KMS-11 (cell line): ENCODE data around the gene KCNB1.

ENCODE experiments used
- H2AFZ ChIP-seq: fragments of 200-600 bp; sonication (generic); 2 replicates; pipeline ENCODE4 v1.6.1; 2016; ENCODE audit warnings: antibody characterized with exemption, mixed run types, low read depth
- H3K27ac ChIP-seq: fragments of 200-600 bp; sonication (generic); 2 replicates; pipeline ENCODE4 v1.6.1; 2016; ENCODE audit warnings: mild to moderate bottlenecking, mixed run types
- H3K27me3 ChIP-seq: fragments of 200-600 bp; sonication (generic); 2 replicates; pipeline ENCODE4 v1.6.1; 2017; ENCODE audit warnings: mild to moderate bottlenecking, low read depth, mixed run types, moderate library complexity; ENCODE audit not compliant: insufficient read depth
- H3K36me3 ChIP-seq: fragments of 200-600 bp; sonication (generic); 2 replicates; pipeline ENCODE4 v1.6.1; 2017; ENCODE audit warnings: mild to moderate bottlenecking, mixed run types; ENCODE audit not compliant: insufficient read depth
- H3K4me1 ChIP-seq: fragments of 200-600 bp; sonication (generic); 2 replicates; pipeline ENCODE4 v1.6.1; 2016; ENCODE audit warnings: mild to moderate bottlenecking, low read depth, mixed run types; ENCODE audit not compliant: poor library complexity, severe bottlenecking
- H3K4me2 ChIP-seq: fragments of 200-600 bp; sonication (generic); 2 replicates; pipeline ENCODE4 v1.7.0; 2016; ENCODE audit warnings: mild to moderate bottlenecking, mixed run types
- H3K4me3 ChIP-seq: fragments of 200-600 bp; sonication (generic); IDR thresholded peaks from 2 replicates; pipeline ENCODE4 v1.6.1; 2017; ENCODE audit warnings: low read depth, low read length, mixed read lengths; ENCODE audit not compliant: insufficient read depth
- H3K79me2 ChIP-seq: fragments of 200-600 bp; sonication (generic); 2 replicates; pipeline ENCODE4 v1.6.1; 2016; ENCODE audit warnings: low read depth, mixed run types; ENCODE audit not compliant: insufficient read depth
- H3K9ac ChIP-seq: fragments of 200-600 bp; sonication (generic); 2 replicates; pipeline ENCODE4 v1.6.1; 2016; ENCODE audit warnings: mild to moderate bottlenecking, mixed run types
- H4K20me1 ChIP-seq: fragments of 200-600 bp; sonication (generic); 2 replicates; pipeline ENCODE4 v1.6.1; 2016; ENCODE audit warnings: mild to moderate bottlenecking, mixed run types; ENCODE audit not compliant: insufficient read depth
- CTCF ChIP-seq: fragments of 200-600 bp; sonication (generic); conservative IDR thresholded peaks from 2 replicates; pipeline ENCODE4 v1.6.1; 2017; ENCODE audit warnings: low read depth, mild to moderate bottlenecking, antibody characterized with exemption, low read length, moderate library complexity, mixed read lengths

KCNB1 gene

GRCh38 chr20:49338061-49338460, 144.4 kb downstream of the KCNB1 start:
- Histone ChIP-seq H3K36me3 (no peaks in the 10 kb centered on the region), H2AFZ (no peak overlapping the region), H3K4me2 (no peak overlapping the region), H3K27ac (no peak overlapping the region), H3K4me1 (no peaks in the 10 kb centered on the region), H3K9ac (no peak overlapping the region), H3K4me3 (no peak overlapping the region), H4K20me1 (no peaks in the 10 kb centered on the region), H3K27me3 (peaks cover 4% of the 10 kb centered on the region; the same call in 1 of the 2 replicates), H3K79me2 (no peaks in the 10 kb centered on the region)
- TF ChIP-seq CTCF: no peak

- peaks cover 4% of the 10 kb centered on the region; the same call in 1 of the 2 replicates for H3K27me3 ChIP-seq
- no peak for TF ChIP-seq CTCF
- no peaks in the 10 kb centered on the region for H3K4me1 ChIP-seq
- H3K9ac ChIP-seq: no peak overlapping the region
- H2AFZ ChIP-seq: no peak overlapping the region
- no peak overlapping the region for H3K4me2 ChIP-seq
- H3K36me3 ChIP-seq: no peaks in the 10 kb centered on the region
- no peak overlapping the region for H3K4me3 ChIP-seq
- no peak overlapping the region for H3K27ac ChIP-seq
- no peaks in the 10 kb centered on the region for H3K79me2 ChIP-seq
- H4K20me1 ChIP-seq: no peaks in the 10 kb centered on the region
These were observed 145.1 kb downstream of the KCNB1 start for GRCh38 chr20:49337357-49337756.

- H3K27me3 ChIP-seq: peaks cover 4% of the 10 kb centered on the region; the same call in 1 of the 2 replicates
- no peak overlapping the region for H3K27ac ChIP-seq
These were observed 145.7 kb downstream of the KCNB1 start for GRCh38 chr20:49336786-49337185.

GRCh38 chr20:49335476-49335875, 147.0 kb downstream of the KCNB1 start:
- Histone ChIP-seq H3K4me3 (no peak overlapping the region), H3K27ac (no peak overlapping the region), H3K36me3 (no peaks in the 10 kb centered on the region), H4K20me1 (no peaks in the 10 kb centered on the region), H2AFZ (no peak overlapping the region), H3K27me3 (peaks cover 1% of the 10 kb centered on the region; the same call in 1 of the 2 replicates), H3K4me1 (no peaks in the 10 kb centered on the region), H3K79me2 (no peaks in the 10 kb centered on the region), H3K9ac (no peak overlapping the region), H3K4me2 (no peak overlapping the region)
- no peak for TF ChIP-seq CTCF

More at GRCh38 chr20:49336786-49337185, 145.7 kb downstream of the KCNB1 start:
- Histone ChIP-seq H3K79me2 (no peaks in the 10 kb centered on the region), H3K36me3 (no peaks in the 10 kb centered on the region), H3K4me1 (no peaks in the 10 kb centered on the region), H2AFZ (no peak overlapping the region), H3K9ac (no peak overlapping the region), H3K4me2 (no peak overlapping the region), H4K20me1 (no peaks in the 10 kb centered on the region), H3K4me3 (no peak overlapping the region)
- TF ChIP-seq CTCF: no peak
